Fibroblast of lung (primary cell): ENCODE results near the gene GABRP. TPM values are rescaled to one million over a fixed set of nuclear protein-coding genes. Genes with fewer than 3 reads are reported as not detected.

Experiments
- DNase-seq, 2 donors: peaks; one replicate each; pipeline versions ENCODE4 v3.0.0 to v3.0.0-alpha.2; 2010; ENCODE audit warnings: low read depth in 2 of 2
- H2AFZ ChIP-seq: 2 replicates; pipeline ENCODE4 v1.5.1; 2012; ENCODE audit warnings: low read length, control low read depth, inconsistent platforms
- H3K27ac ChIP-seq: 2 replicates; pipeline ENCODE4 v1.5.1; 2011; ENCODE audit warnings: low read length, control low read depth; ENCODE audit not compliant: insufficient read depth
- H3K27me3 ChIP-seq: 2 replicates; pipeline ENCODE4 v1.5.1; 2011; ENCODE audit warnings: mild to moderate bottlenecking, low read length; ENCODE audit not compliant: control insufficient read depth, insufficient read depth
- H3K36me3 ChIP-seq: 2 replicates; pipeline ENCODE4 v1.5.1; 2011; ENCODE audit warnings: low read length; ENCODE audit not compliant: control insufficient read depth, insufficient read depth
- H3K4me1 ChIP-seq: 2 replicates; pipeline ENCODE4 v1.5.1; 2011; ENCODE audit warnings: low read length; ENCODE audit not compliant: control insufficient read depth, insufficient read depth; ENCODE audit errors: extremely low read depth
- H3K4me2 ChIP-seq: 2 replicates; pipeline ENCODE4 v1.5.1; 2011; ENCODE audit warnings: low read length, control low read depth; ENCODE audit not compliant: insufficient read depth; ENCODE audit errors: extremely low read depth
- H3K4me3 ChIP-seq, 4 experiments: fragments of 200-600 bp in 1 of 4; sonication (generic) in 1 of 4; replicated peaks in 1 of 4; 2 replicates each; pipeline ENCODE4 v1.5.1; 2011 to 2016; ENCODE audit warnings: low read length in 4 of 4, low read depth in 3 of 4, mild to moderate bottlenecking in 3 of 4, control low read depth in 2 of 4, inconsistent platforms in 1 of 4, mixed read lengths in 1 of 4; ENCODE audit not compliant: insufficient read depth in 1 of 4; ENCODE audit errors: control extremely low read depth in 1 of 4
- H3K79me2 ChIP-seq: 2 replicates; pipeline ENCODE4 v1.5.1; 2012; ENCODE audit warnings: mild to moderate bottlenecking, low read length, inconsistent platforms; ENCODE audit not compliant: control insufficient read depth, insufficient read depth
- H3K9ac ChIP-seq: 2 replicates; pipeline ENCODE4 v1.5.1; 2011; ENCODE audit warnings: mild to moderate bottlenecking, low read length, control low read depth; ENCODE audit not compliant: insufficient read depth
- H3K9me3 ChIP-seq: 2 replicates; pipeline ENCODE4 v1.5.1; 2012; ENCODE audit warnings: low read depth, low read length; ENCODE audit not compliant: control insufficient read depth, insufficient read depth
- H4K20me1 ChIP-seq: 2 replicates; pipeline ENCODE4 v1.5.1; 2011; ENCODE audit warnings: low read length; ENCODE audit not compliant: control insufficient read depth, insufficient read depth; ENCODE audit errors: extremely low read depth
- EZH2 ChIP-seq: IDR thresholded peaks from 2 replicates; pipeline ENCODE4 v1.5.1; 2012; ENCODE audit warnings: low read length, control low read depth, mild to moderate bottlenecking; ENCODE audit errors: missing control alignments
- polyA plus RNA-seq, 2 donors: library from polyadenylated mRNA; depleted of rRNA in 1 of 2; stranded (reverse) in 1 of 2; unstranded in 1 of 2; fragments of >200 nt; gene quantifications; 2 replicates each; pipeline ENCODE4 v1.2.1, GENCODE V29; 2011 to 2012; ENCODE audit warnings: missing spikeins in 1 of 2
- total RNA-seq: library from RNA; depleted of rRNA; stranded (reverse); fragments of >200 nt; gene quantifications from 2 replicates; pipeline ENCODE4 v1.2.1, GENCODE V29; 2014
- TF ChIP-seq, protein P1 (sequence below), 2 donors: IDR thresholded peaks in 1 of 2; conservative IDR thresholded peaks in 1 of 2; 1 replicate in 1 of 2; 2 replicates in 1 of 2; pipeline ENCODE4 v1.5.1; 2011 to 2012; ENCODE audit warnings: low read length in 2 of 2, control low read depth in 1 of 2, inconsistent platforms in 1 of 2, low read depth in 1 of 2, mild to moderate bottlenecking in 1 of 2

GABRP gene
- total and polyA plus RNA-seq, 2 donors (not counting 1 experiment from before 2014, with no cell fraction given): not detected

DNA sequence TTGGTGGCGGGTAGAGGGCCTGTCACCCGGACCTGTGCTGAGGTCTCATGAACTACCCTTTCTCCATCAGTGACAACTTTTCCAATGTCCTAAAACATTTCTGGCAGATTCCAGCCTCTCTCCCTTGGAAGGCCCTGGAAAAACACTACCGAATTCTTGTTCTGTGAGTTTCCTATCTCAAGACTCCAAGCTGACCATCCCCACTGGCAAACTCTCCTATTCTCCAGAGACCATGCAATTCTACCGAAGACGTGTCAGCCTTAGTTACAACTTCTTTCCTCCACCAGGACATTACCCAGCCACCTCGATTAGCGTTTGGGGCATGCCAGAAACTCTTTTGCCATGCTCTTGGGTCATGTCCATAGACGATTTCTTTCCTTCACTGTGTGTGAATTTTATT lies 26.8 kb upstream of the GABRP start:
- no peak overlapping the region for H3K4me3 ChIP-seq
- H4K20me1 ChIP-seq: no peaks in the 10 kb centered on the region
- H3K79me2 ChIP-seq: no peaks in the 10 kb centered on the region
- H3K9ac ChIP-seq: no peak overlapping the region
- no peaks in the 10 kb centered on the region for H3K27me3 ChIP-seq
- H3K4me2 ChIP-seq: no peak overlapping the region
- H2AFZ ChIP-seq: no peak overlapping the region
- H3K27ac ChIP-seq: no peak overlapping the region
- no peak for DNase-seq
- H3K9me3 ChIP-seq: no peaks in the 10 kb centered on the region
- TF ChIP-seq EZH2: no peak
- TF ChIP-seq, protein P1, sequence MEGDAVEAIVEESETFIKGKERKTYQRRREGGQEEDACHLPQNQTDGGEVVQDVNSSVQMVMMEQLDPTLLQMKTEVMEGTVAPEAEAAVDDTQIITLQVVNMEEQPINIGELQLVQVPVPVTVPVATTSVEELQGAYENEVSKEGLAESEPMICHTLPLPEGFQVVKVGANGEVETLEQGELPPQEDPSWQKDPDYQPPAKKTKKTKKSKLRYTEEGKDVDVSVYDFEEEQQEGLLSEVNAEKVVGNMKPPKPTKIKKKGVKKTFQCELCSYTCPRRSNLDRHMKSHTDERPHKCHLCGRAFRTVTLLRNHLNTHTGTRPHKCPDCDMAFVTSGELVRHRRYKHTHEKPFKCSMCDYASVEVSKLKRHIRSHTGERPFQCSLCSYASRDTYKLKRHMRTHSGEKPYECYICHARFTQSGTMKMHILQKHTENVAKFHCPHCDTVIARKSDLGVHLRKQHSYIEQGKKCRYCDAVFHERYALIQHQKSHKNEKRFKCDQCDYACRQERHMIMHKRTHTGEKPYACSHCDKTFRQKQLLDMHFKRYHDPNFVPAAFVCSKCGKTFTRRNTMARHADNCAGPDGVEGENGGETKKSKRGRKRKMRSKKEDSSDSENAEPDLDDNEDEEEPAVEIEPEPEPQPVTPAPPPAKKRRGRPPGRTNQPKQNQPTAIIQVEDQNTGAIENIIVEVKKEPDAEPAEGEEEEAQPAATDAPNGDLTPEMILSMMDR (conservative IDR thresholded peaks at IDR 0.05 in 1 of 2, IDR thresholded peaks at IDR 0.05 in 1 of 2; ENCODE audit: low read depth in 1 of 2, low read length in 2 of 2): no peak
- H3K36me3 ChIP-seq: no peaks in the 10 kb centered on the region
- H3K4me1 ChIP-seq: no peaks in the 10 kb centered on the region

DNA sequence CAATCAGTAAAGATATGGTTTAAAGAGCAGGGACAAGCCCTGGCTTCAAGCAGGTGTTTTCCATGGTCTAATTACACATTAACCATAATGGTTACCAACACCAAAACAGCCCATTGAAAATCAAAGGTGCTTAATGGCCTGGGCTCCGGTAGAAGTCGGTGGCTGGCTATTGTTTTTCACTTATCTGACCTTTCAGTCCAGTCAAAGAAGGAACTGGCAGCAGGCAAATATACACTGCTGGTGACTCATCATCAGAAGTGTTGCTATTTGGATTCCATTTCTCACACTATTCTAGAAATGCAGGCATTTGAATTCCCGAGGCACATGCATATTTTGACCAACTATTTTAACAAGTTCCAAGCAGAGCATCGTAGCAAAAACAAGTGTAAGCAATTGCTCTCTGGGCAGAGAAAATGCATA lies 26.3 kb upstream of the GABRP start:
- no peak overlapping the region for H3K4me2 ChIP-seq

DNA sequence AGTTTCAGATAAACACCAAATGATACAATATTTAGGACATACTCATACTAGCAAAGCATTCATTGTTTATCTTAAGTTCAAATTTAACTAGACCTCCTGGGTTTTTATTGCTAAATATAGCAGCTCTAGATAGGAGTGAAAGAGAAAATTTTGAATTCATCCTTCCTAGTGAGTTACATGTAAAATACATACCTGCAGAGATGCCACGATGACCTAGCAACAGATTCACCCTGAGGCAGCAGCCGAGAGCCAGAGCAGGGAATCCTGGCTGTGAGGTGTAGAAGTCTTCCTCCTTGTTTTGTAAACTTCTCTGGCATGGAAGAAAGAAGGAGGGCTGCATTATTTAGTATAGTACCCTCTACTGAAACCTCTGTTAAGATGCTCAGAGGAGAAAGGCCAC lies 25.9 kb upstream of the GABRP start:
- no peak overlapping the region for H3K9ac ChIP-seq
- no peak overlapping the region for H3K4me3 ChIP-seq
- no peaks in the 10 kb centered on the region for H3K27me3 ChIP-seq
- DNase-seq: no peak
- no peaks in the 10 kb centered on the region for H3K79me2 ChIP-seq
- no peak overlapping the region for H2AFZ ChIP-seq
- H3K4me2 ChIP-seq: no peak overlapping the region
- no peaks in the 10 kb centered on the region for H3K36me3 ChIP-seq
- no peak overlapping the region for H3K27ac ChIP-seq
- H4K20me1 ChIP-seq: no peaks in the 10 kb centered on the region
- no peaks in the 10 kb centered on the region for H3K4me1 ChIP-seq
- no peaks in the 10 kb centered on the region for H3K9me3 ChIP-seq
- TF ChIP-seq, protein P1 (conservative IDR thresholded peaks at IDR 0.05 in 1 of 2, IDR thresholded peaks at IDR 0.05 in 1 of 2; ENCODE audit: low read depth in 1 of 2, low read length in 2 of 2): no peak
- no peak for TF ChIP-seq EZH2

More for the DNA sequence above, 26.3 kb upstream of the GABRP start:
- no peak overlapping the region for H3K4me3 ChIP-seq
- H3K36me3 ChIP-seq: no peaks in the 10 kb centered on the region
- no peaks in the 10 kb centered on the region for H3K79me2 ChIP-seq
- no peaks in the 10 kb centered on the region for H3K9me3 ChIP-seq
- TF ChIP-seq, protein P1 (conservative IDR thresholded peaks at IDR 0.05 in 1 of 2, IDR thresholded peaks at IDR 0.05 in 1 of 2; ENCODE audit: low read depth in 1 of 2, low read length in 2 of 2): no peak
- no peak for TF ChIP-seq EZH2
- H3K27ac ChIP-seq: no peak overlapping the region
- H3K9ac ChIP-seq: no peak overlapping the region
- DNase-seq: peak in 1 of 2 donors; percentile 53
- H3K27me3 ChIP-seq: no peaks in the 10 kb centered on the region
- no peaks in the 10 kb centered on the region for H3K4me1 ChIP-seq
- H4K20me1 ChIP-seq: no peaks in the 10 kb centered on the region
- H2AFZ ChIP-seq: no peak overlapping the region
